MM.1S (cell line): Measurements from ENCODE around the gene DTYMK.
"Not testable (repeated sequence)": the region's sequence is repeated elsewhere in the genome, so short reads cannot be mapped to it uniquely, and the experiment has no call there.

Experiments
- CTCF ChIP-seq: fragments of 300-600 bp; sonication (generic); IDR thresholded peaks from 2 replicates; pipeline ENCODE4 v1.5.1; 2016; ENCODE audit warnings: antibody characterized with exemption, low read length, mixed read lengths
- EZH2 ChIP-seq: fragments of 300-600 bp; sonication (generic); optimal IDR thresholded peaks from 2 replicates; pipeline ENCODE3; 2017; ENCODE audit warnings: low read depth, mild to moderate bottlenecking, antibody characterized with exemption, low read length, mixed read lengths
- EZH2phosphoT487 ChIP-seq: fragments of 300-600 bp; sonication (generic); IDR thresholded peaks from 2 replicates; pipeline ENCODE4 v1.6.1; 2018; ENCODE audit warnings: antibody characterized with exemption, low read length

- not testable (repeated sequence) for TF ChIP-seq CTCF, EZH2, EZH2phosphoT487
These were observed 23.9 kb downstream of the DTYMK start for GRCh38 chr2:241662731-241663130.
